ENCODE results near the gene DBI.

DNA sequence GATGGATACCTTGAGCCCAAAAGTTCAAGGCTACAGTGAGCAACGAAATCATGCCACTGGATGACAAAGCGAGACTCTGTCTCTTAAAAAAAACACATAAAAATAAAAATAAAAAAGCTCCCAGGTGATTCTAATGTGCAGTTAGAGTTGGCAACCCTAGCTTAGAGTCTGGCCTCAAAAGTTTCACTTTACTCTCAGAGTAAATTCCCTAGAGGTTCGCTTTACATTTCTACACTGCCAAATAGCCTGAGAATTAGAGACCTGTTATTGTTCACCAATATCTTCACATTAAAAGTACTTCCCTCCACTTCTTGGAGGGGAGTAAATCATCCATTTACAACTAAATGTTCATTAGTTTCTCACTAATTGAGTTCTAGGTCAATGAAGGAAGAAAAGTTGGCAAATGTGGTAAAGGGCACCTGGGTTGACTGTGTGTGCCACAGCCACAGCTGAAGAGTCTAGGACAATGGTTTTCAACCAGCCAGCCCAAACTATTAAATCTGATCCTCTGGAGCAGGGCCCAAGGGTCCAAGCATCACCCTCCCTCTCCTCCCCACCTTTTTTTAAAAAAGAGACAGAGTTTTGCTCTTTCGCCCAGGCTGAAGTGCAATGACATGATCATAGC, 49.6 kb downstream of the DBI start:
- TF ChIP-seq POLR2A (IDR thresholded peaks at IDR 0.05): no peak
- TF ChIP-seq, protein P1, sequence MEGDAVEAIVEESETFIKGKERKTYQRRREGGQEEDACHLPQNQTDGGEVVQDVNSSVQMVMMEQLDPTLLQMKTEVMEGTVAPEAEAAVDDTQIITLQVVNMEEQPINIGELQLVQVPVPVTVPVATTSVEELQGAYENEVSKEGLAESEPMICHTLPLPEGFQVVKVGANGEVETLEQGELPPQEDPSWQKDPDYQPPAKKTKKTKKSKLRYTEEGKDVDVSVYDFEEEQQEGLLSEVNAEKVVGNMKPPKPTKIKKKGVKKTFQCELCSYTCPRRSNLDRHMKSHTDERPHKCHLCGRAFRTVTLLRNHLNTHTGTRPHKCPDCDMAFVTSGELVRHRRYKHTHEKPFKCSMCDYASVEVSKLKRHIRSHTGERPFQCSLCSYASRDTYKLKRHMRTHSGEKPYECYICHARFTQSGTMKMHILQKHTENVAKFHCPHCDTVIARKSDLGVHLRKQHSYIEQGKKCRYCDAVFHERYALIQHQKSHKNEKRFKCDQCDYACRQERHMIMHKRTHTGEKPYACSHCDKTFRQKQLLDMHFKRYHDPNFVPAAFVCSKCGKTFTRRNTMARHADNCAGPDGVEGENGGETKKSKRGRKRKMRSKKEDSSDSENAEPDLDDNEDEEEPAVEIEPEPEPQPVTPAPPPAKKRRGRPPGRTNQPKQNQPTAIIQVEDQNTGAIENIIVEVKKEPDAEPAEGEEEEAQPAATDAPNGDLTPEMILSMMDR (IDR thresholded peaks at IDR 0.05 in 4 of 5, conservative IDR thresholded peaks at IDR 0.05 in 1 of 5): no peak
